B cell (primary cell): ENCODE data around the gene C2orf92. TPM values are rescaled to one million over a fixed set of nuclear protein-coding genes. Genes with fewer than 3 reads are reported as not detected.

Experiments
- ATAC-seq: fragments of 200-7000 bp; cut with Tn5 transposase; one replicate; pipeline ENCODE4 v1.10.0; 2021; ENCODE audit warnings: low read depth, mild to moderate bottlenecking, moderate number of reproducible peaks, moderate library complexity
- CTCF ChIA-PET: fragments of 350-600 bp; sonication (Branson Sonifier 250); formaldehyde crosslinking; loops from one replicate; lab custom pipeline; 2021; ENCODE audit warnings: antibody characterized with exemption, inconsistent platforms; lab: Charles Lee
- POLR2A ChIA-PET: fragments of 350-600 bp; sonication (Branson Sonifier 250); formaldehyde crosslinking; loops from one replicate; lab custom pipeline; 2021; ENCODE audit warnings: antibody characterized with exemption; lab: Charles Lee
- DNase-seq: peaks from one replicate; pipeline ENCODE4 v3.0.0; 2013
- H2AFZ ChIP-seq: 2 replicates; pipeline ENCODE4 v1.6.1; 2012; ENCODE audit warnings: mild to moderate bottlenecking, low read depth, low read length; ENCODE audit not compliant: insufficient read depth, poor library complexity, severe bottlenecking
- H3K27ac ChIP-seq, 2 donors: 1 replicate in 1 of 2; 2 replicates in 1 of 2; pipeline ENCODE4 v1.5.1; 2012 to 2013; ENCODE audit warnings: low read length in 2 of 2, mild to moderate bottlenecking in 2 of 2, moderate library complexity in 1 of 2
- H3K27me3 ChIP-seq, 4 experiments: fragments of 200-600 bp in 1 of 4; sonication (generic) in 1 of 4; replicated peaks in 1 of 4; 1 replicate in 2 of 4; 2 replicates in 2 of 4; pipeline versions ENCODE4 v1.6.1 to v1.7.0; 2013 to 2016; ENCODE audit warnings: low read length in 3 of 4, mild to moderate bottlenecking in 2 of 4, mixed read lengths in 1 of 4, moderate library complexity in 1 of 4; ENCODE audit not compliant: insufficient read depth in 4 of 4, control insufficient read depth in 3 of 4; ENCODE audit errors: control extremely low read depth in 1 of 4
- H3K36me3 ChIP-seq, 2 experiments: replicated peaks in 1 of 2; 1 replicate in 1 of 2; 2 replicates in 1 of 2; pipeline versions ENCODE4 v1.6.1 to v1.7.1; 2013; ENCODE audit warnings: low read length in 1 of 2; ENCODE audit not compliant: insufficient read depth in 2 of 2, control insufficient read depth in 1 of 2; ENCODE audit errors: control extremely low read depth in 1 of 2, extremely low read depth in 1 of 2
- H3K4me1 ChIP-seq, 2 donors: fragments of 200-600 bp in 1 of 2; sonication (generic) in 1 of 2; 1 replicate in 1 of 2; 2 replicates in 1 of 2; pipeline versions ENCODE4 v1.5.1 to v1.6.1; 2013 to 2017; ENCODE audit warnings: low read length in 2 of 2; ENCODE audit not compliant: control insufficient read depth in 2 of 2, insufficient read depth in 2 of 2
- H3K4me2 ChIP-seq: replicated peaks from 2 replicates; pipeline ENCODE3; 2012; ENCODE audit warnings: mild to moderate bottlenecking, low read depth, low read length; ENCODE audit not compliant: poor library complexity, severe bottlenecking
- H3K4me3 ChIP-seq, 5 experiments: fragments of 200-600 bp in 1 of 5; sonication (generic) in 1 of 5; 1 replicate in 3 of 5; 2 replicates in 2 of 5; pipeline versions ENCODE4 v1.5.1 to v1.7.0; 2011 to 2016; ENCODE audit warnings: low read length in 4 of 5, mild to moderate bottlenecking in 4 of 5, low read depth in 2 of 5, control low read depth in 1 of 5, moderate library complexity in 1 of 5; ENCODE audit not compliant: insufficient read depth in 1 of 5; ENCODE audit errors: control extremely low read depth in 1 of 5, extremely low read depth in 1 of 5
- H3K79me2 ChIP-seq: fragments of 200-600 bp; sonication (generic); one replicate; pipeline ENCODE4 v1.6.0; 2016; ENCODE audit warnings: low read length; ENCODE audit not compliant: control insufficient read depth, insufficient read depth
- H3K9ac ChIP-seq: fragments of 200-600 bp; sonication (generic); 2 replicates; pipeline ENCODE4 v1.6.1; 2017; ENCODE audit warnings: mild to moderate bottlenecking, low read length, moderate library complexity
- H3K9me3 ChIP-seq, 3 donors: one replicate each; pipeline versions ENCODE4 v1.6.1 to v1.7.1; 2013; ENCODE audit warnings: low read length in 2 of 3; ENCODE audit not compliant: control insufficient read depth in 2 of 3, insufficient read depth in 1 of 3; ENCODE audit errors: control extremely low read depth in 1 of 3
- H4K20me1 ChIP-seq: 2 replicates; pipeline ENCODE4 v1.6.0; 2012; ENCODE audit warnings: mild to moderate bottlenecking, low read length; ENCODE audit not compliant: insufficient read depth, control insufficient read depth, poor library complexity, severe bottlenecking
- H3K27ac Mint-ChIP-seq: one replicate; pipeline ENCODE4 v1.8.0; 2021; ENCODE audit warnings: mixed read lengths
- H3K27me3 Mint-ChIP-seq: one replicate; pipeline ENCODE4 v1.8.0; 2021; ENCODE audit warnings: mixed read lengths
- H3K4me1 Mint-ChIP-seq: one replicate; pipeline ENCODE4 v1.8.0; 2021; ENCODE audit warnings: mixed read lengths
- H3K4me3 Mint-ChIP-seq: one replicate; pipeline ENCODE4 v1.8.0; 2021; ENCODE audit warnings: mixed read lengths
- H3K9me3 Mint-ChIP-seq: one replicate; pipeline ENCODE4 v1.8.0; 2022; ENCODE audit warnings: mixed read lengths; ENCODE audit not compliant: insufficient read depth
- EZH2 ChIP-seq: IDR thresholded peaks from 2 replicates; pipeline ENCODE4 v1.6.1; 2012; ENCODE audit warnings: borderline replicate concordance, low read depth, mild to moderate bottlenecking, moderate library complexity, low read length; ENCODE audit not compliant: insufficient read depth, poor library complexity, severe bottlenecking
- WGBS: methylation state at CpG from one replicate; pipeline ENCODE4 v1.1.5; 2013; ENCODE audit warnings: missing lambda C conversion rate; ENCODE audit not compliant: insufficient coverage; 5-methylcytosine and 5-hydroxymethylcytosine counted together
- intact Hi-C: fragments of 100-400 bp; cut with micrococcal nuclease; formaldehyde crosslinking; loops from one replicate; pipeline ENCODE4 v1.10.0; 2022
- polyA plus RNA-seq: library from polyadenylated mRNA; depleted of rRNA; stranded (reverse); fragments of >200 nt; gene quantifications from 2 replicates; pipeline ENCODE4 v1.2.3, GENCODE V29; 2012
- total RNA-seq, 2 donors: library from RNA; stranded (reverse); fragments of 120-200 nt in 1 of 2; gene quantifications; 1 replicate in 1 of 2; 2 replicates in 1 of 2; pipeline versions ENCODE4 v1.2.3 to v1.2.4, GENCODE V29; 2013 to 2022
- TF ChIP-seq, protein P1 (sequence below): fragments of 200-600 bp; IDR thresholded peaks from one replicate; pipeline ENCODE4 v1.8.0; 2022; ENCODE audit warnings: antibody characterized with exemption, mild to moderate bottlenecking

Gene C2orf92
- total and polyA plus RNA-seq, 2 donors (not counting 1 experiment from before 2014, with no cell fraction given): 15.3 to 18.9 TPM

DNA sequence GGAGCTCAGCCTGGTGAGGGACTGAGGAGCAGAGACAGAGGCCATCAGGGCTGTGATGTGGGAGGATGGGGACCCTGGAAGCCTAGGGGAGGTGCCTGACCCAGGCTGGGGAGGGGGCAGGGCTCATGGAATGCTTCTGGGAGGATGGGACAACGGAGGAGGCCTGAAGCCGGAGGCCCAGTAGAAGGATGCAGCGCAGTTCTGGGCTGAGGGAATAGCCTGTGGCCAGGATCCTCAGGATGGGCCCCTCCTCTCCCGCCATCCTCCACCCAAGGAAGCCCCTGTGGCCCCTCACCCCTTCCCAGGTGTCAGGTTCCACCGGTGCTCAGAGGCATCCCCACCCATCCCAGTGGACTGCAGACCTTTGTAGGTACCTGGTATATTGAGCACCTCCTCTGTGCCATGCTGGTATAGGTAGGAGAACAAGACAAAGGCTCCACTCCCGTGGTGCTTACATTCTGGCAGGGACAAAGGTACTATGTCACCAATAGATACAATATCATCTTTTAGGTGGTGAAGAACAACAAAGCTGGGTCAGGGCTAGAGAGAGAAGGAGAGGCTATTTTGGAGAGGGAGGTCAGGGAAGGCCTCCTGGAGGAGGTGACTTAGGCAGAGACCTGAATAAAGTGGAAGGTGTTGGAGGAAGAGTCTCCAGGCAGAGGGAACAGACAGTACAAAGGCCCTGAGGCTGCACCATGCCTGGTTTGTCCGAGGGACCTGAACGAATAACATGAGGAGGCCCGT is 46.6 kb downstream of the C2orf92 start:
- no peak overlapping the region for H3K4me3 Mint-ChIP-seq
- Histone ChIP-seq H3K4me1 (peaks cover 31 to 32% of the 10 kb centered on the region in 2 donors), H3K36me3 (no peaks in the 10 kb centered on the region), H2AFZ (no peak overlapping the region), H4K20me1 (no peaks in the 10 kb centered on the region), H3K4me2 (no peak overlapping the region), H3K9me3 (peaks cover 0 to 15% (median 0%) of the 10 kb centered on the region in 3 donors), H3K4me3 (no peak overlapping the region), H3K27me3 (no peaks in the 10 kb centered on the region), H3K9ac (no peak overlapping the region), H3K79me2 (peaks cover 14% of the 10 kb centered on the region), H3K27ac (no peak overlapping the region)
- H3K4me1 Mint-ChIP-seq: peaks cover 39% of the 10 kb centered on the region
- POLR2A ChIA-PET: no interaction called here
- no peak for DNase-seq
- 97% methylated on average over 7 of the region's 9 CpGs for WGBS
- intact Hi-C loops: no loop called here
- H3K9me3 Mint-ChIP-seq: no peaks in the 10 kb centered on the region
- H3K27me3 Mint-ChIP-seq: no peaks in the 10 kb centered on the region
- H3K27ac Mint-ChIP-seq: no peak overlapping the region
- no peak for TF ChIP-seq EZH2
- TF ChIP-seq, protein P1, sequence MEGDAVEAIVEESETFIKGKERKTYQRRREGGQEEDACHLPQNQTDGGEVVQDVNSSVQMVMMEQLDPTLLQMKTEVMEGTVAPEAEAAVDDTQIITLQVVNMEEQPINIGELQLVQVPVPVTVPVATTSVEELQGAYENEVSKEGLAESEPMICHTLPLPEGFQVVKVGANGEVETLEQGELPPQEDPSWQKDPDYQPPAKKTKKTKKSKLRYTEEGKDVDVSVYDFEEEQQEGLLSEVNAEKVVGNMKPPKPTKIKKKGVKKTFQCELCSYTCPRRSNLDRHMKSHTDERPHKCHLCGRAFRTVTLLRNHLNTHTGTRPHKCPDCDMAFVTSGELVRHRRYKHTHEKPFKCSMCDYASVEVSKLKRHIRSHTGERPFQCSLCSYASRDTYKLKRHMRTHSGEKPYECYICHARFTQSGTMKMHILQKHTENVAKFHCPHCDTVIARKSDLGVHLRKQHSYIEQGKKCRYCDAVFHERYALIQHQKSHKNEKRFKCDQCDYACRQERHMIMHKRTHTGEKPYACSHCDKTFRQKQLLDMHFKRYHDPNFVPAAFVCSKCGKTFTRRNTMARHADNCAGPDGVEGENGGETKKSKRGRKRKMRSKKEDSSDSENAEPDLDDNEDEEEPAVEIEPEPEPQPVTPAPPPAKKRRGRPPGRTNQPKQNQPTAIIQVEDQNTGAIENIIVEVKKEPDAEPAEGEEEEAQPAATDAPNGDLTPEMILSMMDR: no peak
- ATAC-seq: no peak
- CTCF ChIA-PET: interaction anchor here (0.8 kb wide), 1 partner anchor 16 kb away, joined by 3 read pairs; no protein-coding TSS in a partner anchor
